Fibroblast of skin of right biceps (primary cell): Measurements from ENCODE around the gene APOE.
"Not testable (repeated sequence)": the region's sequence is repeated elsewhere in the genome, so short reads cannot be mapped to it uniquely, and the experiment has no call there.

Experiments
- DNase-seq: peaks from one replicate; pipeline ENCODE4 v3.0.0-alpha.2; 2013

The APOE gene

GRCh38 chr19:44905437-44906160 is at the start of gene APOE:
Gene APOE (plus strand): TSS chr19:44905796. CDS start chr19:44906625, 829 bp downstream.
- no peak for DNase-seq

- no peak for DNase-seq
Measured at GRCh38 chr19:44856421-44857083, 49.0 kb upstream of the APOE start.

GRCh38 chr19:44857837-44858236 is 47.8 kb upstream of the APOE start:
- no peak for DNase-seq

GRCh38 chr19:44861576-44861975 is 44.0 kb upstream of the APOE start:
- DNase-seq = not testable (repeated sequence)

GRCh38 chr19:44863990-44864389 is 41.6 kb upstream of the APOE start:
- no peak for DNase-seq

GRCh38 chr19:44865196-44865767 is 40.3 kb upstream of the APOE start:
- no peak for DNase-seq

GRCh38 chr19:44866664-44867063 is 38.9 kb upstream of the APOE start:
- no peak for DNase-seq

GRCh38 chr19:44867578-44867977 is 38.0 kb upstream of the APOE start:
- DNase-seq = no peak

GRCh38 chr19:44869733-44870470 is 35.7 kb upstream of the APOE start:
- DNase-seq = peak; percentile 78

- no peak for DNase-seq
Measured at GRCh38 chr19:44871809-44872208, 33.8 kb upstream of the APOE start.

- DNase-seq = no peak
Measured at GRCh38 chr19:44872661-44873060, 32.9 kb upstream of the APOE start.

GRCh38 chr19:44874317-44874716 is 31.3 kb upstream of the APOE start:
- no peak for DNase-seq

- DNase-seq = peak; percentile 60
Measured at GRCh38 chr19:44875666-44876451, 29.7 kb upstream of the APOE start.

GRCh38 chr19:44876930-44877535 is 28.6 kb upstream of the APOE start:
- DNase-seq = no peak

GRCh38 chr19:44878120-44878865 is 27.3 kb upstream of the APOE start:
- no peak for DNase-seq

GRCh38 chr19:44879309-44880065 is 26.1 kb upstream of the APOE start:
- no peak for DNase-seq

GRCh38 chr19:44882063-44882462 is 23.5 kb upstream of the APOE start:
- DNase-seq = no peak

GRCh38 chr19:44882619-44883397 is 22.8 kb upstream of the APOE start:
- not testable (repeated sequence) for DNase-seq

GRCh38 chr19:44883922-44884321 is 21.7 kb upstream of the APOE start:
- DNase-seq = peak; percentile 36

GRCh38 chr19:44884566-44884965 is 21.0 kb upstream of the APOE start:
- DNase-seq = no peak
